ENCODE results near the gene PLOD2.

The PLOD2 gene

DNA sequence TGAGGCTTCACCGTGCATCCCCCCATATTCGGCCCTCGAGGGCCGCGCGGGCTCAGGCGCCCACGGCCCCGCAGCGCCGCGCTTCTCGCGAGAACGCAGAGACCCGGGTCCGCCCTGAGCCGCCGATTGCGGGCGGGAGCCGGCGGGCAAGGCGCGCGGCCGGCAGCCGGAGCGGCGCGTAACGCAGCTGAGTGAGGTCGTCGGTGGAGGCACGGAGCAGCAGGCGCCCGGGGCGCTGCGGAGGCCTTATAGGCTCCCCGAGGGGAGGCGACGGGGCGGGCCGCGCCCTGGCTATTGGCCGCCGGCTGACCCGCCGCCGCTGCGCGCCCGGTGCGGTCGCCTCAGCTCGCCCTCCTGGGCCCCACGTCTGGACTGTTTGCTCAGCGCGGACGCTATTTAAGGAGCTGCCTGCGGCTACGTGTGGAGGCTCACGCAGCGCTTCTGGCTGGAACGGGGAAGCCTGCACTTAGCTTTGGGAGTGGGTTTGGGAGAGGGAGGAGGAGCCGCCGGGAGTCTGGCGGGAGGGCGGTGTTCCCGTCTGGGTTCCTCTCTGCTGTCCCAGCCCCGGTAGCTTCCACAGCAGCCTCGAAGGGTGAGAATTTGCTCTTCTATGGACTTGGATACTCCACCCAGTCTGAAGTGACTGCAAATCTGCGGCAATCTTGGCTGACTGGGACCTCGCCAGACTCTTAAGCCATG is at the start of gene PLOD2:
Gene PLOD2, minus strand, starts transcription at position 221 of the 699 bp plus-strand sequence. Its CDS starts 195 bp downstream, at position 26.
- DNase-seq (ENCODE audit: extremely low read depth in 1 of 2, low read depth in 1 of 2) = no peak

DNA sequence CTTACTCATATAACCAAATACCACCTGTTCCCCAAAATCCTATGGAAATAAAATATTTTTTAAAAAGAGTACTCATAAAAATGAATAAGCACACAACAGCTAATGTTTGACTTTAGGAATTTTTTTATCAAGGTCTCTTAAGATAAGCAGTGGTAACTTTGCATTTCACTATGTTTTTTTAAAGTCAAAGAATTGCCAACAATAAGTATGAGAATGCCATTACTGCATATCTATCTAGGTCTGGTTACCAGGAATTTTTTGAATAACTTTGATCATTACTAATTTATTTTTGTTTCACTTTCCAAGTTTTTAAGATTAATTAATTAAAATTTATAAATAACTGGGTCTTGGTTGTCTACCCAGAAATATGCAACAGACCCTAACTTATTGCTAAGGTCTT is 48.4 kb upstream of the PLOD2 start:
- DNase-seq (ENCODE audit: extremely low read depth in 1 of 2, low read depth in 1 of 2) = no peak

DNA sequence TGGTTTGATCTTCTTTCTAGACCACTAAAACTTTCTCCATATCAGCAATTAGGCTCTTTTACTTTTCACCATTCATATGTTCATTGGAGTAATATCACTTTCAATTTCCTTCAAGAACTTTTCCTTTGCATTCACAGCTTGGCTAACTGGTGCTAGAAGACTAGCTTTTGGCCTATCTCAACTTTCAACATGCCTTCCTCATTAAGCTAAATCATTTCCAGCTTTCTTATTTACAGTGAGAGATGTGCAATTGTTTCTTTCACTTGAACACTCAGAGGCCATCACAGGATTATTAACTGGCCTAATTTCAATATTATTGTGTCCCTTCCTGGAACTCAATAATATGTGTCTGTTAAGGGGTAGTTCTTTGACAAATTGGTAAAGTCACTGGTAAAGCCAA is 42.8 kb upstream of the PLOD2 start:
- no peak for DNase-seq (ENCODE audit: extremely low read depth in 1 of 2, low read depth in 1 of 2)

DNA sequence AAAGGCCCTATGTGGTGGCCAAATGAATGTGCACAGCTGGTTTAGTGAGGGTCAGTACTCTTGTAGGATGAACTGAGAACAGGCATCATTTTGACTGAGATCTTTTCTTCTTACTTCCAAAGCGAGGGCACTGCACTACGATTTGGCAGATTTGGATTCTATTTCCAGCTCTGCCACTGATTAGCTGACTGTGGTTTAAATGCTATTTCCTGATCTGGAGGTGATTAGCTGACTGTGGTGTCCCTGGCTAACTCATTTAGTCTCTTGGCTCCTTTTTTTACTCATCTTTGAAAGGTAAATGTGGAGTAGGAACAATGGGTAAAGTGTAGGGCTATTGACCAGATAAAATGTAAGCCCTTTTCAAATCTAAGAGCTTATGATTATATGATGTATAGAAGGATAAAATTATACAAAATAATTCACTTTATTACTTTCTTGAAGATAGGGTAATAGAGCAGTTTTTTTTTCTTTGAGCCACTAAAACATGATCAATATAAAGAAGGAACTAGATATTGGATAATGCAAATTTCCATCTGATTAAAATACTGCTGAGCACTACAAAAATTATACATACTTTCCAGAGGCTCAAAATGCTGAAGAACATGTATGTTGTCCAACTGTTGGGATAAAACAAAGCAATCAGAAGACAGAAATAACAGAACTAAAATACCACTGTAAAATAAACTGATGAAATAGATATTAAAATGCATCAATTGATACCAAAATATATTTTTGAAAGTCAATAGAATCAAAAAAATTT is 39.7 kb upstream of the PLOD2 start:
- DNase-seq (ENCODE audit: extremely low read depth in 1 of 2, low read depth in 1 of 2) = no peak

DNA sequence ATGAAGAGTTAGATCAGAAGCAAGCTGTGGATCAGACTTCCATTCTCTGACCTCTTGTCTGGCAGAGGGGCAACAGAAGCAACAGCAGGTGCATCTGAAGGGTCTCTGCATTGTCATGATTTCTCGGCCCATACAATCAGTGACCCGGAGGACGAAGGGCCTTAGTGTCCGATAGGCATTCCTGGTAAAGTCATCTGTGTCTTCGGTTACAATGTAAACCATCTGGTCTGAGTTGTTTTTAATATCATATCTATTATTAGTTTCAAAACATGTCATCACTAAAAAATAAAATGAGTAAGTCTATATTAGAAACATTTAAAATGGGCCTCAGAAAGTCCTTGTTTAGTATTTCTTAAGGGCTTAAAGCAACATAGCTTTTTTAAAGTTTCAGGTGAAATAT is 38.8 kb upstream of the PLOD2 start:
- DNase-seq (ENCODE audit: extremely low read depth in 1 of 2, low read depth in 1 of 2) = no peak

DNA sequence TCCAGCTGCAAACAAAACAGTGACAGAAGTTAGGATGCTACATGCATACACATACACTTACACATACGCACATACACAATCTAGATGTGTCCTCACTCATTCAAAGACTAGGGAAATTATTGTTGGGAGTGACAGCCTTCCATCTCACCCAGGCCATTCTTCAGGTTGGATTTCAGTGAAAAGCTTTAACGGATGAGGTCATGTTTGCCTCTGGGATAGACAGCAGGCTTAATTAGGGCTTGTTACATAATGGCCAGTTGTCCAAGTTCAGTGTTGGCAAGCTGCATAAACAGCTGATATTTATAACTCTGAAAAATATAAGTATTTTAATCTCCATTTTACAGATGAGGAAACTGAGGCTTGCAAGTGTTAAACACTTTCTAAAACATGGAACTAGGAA is 35.8 kb upstream of the PLOD2 start:
- no peak for DNase-seq (ENCODE audit: extremely low read depth in 1 of 2, low read depth in 1 of 2)

DNA sequence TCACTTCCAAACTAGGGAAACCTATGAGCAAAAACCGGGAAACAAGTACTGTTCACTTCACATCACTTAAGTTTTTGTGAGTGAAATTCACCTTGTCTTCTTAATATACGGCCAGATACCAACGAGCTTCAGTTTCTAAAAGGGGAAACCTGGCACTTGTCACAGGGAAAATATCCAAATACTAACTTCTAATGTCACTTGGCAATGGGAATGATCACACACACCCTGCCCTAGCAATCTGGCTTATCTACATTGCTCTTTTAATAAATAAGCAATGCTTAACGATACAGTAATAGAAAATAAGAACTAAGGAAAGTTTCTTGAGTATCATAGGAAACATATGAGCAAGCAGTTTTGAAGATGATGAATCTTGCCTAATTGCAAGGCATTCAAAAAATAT is 34.6 kb upstream of the PLOD2 start:
- DNase-seq (ENCODE audit: extremely low read depth in 1 of 2, low read depth in 1 of 2) = no peak

DNA sequence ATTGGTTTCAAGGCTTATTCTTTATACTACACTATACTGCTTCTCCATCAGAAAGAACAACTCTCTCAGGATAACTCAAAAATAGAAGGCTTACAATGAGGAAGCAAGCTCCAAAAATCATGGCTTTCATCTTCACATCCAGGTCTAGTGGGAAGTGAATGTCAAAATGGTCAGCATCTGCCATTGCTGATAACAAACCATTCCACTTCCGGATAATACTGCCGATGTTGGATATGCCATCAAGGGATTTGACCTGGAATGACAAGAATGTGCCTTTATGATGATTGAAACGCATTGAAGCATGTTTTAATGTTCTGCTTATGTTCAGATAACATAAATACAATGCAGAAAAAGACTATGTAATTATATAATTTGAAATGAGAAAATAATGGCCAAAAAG is 34.0 kb upstream of the PLOD2 start:
- no peak for DNase-seq (ENCODE audit: extremely low read depth in 1 of 2, low read depth in 1 of 2)

DNA sequence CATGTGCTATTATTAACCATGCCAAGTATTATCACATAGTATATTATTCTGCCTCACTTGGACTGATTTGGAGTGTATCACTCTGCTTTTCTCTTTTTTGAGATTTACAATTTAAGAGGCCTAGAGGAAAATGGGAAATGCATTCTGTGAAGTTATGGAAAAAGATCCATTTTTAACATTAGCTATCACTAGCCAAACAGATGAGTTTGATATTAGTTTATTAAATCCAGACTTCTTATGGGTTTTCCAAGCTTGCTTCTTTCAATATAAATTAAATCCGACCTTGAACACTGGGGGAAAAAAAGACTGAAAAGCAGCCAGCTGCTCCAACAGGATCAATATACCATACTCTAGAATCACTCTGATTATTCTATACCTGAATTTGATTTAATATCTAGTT is 30.1 kb upstream of the PLOD2 start:
- no peak for DNase-seq (ENCODE audit: extremely low read depth in 1 of 2, low read depth in 1 of 2)

DNA sequence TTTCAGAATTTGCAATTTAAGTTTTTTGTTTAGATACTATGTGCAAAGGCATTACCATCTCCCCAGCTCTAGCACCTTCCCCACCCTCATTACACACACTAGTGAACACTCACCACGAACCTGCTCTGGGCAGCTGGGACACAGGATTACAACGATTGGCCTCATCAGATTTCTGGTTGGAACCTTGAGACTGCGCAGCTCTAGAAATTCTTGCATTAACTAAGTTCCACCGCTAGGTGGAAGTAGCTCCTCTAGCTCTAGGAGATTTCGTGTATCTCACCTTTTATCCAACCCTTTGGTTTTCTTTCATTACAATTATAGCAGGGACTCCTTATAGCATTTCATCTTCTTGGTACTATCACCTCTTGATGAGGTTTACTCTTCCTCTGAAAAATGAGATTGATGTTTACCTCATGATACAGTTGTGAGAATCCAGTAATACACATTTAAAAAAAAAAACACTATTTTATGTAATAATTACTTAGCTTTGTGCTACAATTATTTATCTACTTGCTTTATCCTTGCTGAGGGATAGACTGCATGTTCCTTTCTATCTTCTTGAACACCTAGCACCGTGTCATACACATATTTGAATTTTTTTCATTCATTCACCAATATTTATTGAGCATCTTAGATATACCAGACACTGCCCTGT is 28.7 kb upstream of the PLOD2 start:
- DNase-seq (ENCODE audit: extremely low read depth in 1 of 2, low read depth in 1 of 2) = no peak

DNA sequence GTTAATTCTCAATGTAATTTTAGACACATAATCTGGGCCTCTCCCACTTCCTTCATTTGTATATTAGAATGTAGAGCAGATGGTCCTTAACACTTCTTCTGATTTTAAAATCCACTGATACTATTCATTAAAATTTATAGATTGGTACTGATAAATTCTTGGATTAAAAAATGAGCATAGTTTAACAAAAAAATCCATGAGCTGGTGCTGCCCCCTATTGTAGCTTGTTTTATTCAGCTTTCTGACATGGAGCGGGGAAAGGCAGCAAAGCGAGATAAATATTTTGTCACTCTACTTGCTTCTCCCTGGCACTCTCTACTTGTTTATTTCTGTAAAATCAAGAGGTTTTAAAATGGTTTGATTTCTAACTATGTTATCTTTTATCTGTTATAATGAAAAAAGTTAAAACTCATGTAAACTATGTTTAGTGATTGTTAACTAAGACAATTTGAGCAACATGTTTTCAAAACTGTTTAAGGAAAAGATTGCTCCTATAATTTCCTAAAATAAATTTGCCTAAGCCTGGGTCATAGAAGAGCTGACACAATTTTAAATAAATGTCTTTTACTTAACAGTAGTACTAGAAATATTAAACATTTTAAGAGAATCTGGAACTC is 26.5 kb upstream of the PLOD2 start:
- no peak for DNase-seq (ENCODE audit: extremely low read depth in 1 of 2, low read depth in 1 of 2)

DNA sequence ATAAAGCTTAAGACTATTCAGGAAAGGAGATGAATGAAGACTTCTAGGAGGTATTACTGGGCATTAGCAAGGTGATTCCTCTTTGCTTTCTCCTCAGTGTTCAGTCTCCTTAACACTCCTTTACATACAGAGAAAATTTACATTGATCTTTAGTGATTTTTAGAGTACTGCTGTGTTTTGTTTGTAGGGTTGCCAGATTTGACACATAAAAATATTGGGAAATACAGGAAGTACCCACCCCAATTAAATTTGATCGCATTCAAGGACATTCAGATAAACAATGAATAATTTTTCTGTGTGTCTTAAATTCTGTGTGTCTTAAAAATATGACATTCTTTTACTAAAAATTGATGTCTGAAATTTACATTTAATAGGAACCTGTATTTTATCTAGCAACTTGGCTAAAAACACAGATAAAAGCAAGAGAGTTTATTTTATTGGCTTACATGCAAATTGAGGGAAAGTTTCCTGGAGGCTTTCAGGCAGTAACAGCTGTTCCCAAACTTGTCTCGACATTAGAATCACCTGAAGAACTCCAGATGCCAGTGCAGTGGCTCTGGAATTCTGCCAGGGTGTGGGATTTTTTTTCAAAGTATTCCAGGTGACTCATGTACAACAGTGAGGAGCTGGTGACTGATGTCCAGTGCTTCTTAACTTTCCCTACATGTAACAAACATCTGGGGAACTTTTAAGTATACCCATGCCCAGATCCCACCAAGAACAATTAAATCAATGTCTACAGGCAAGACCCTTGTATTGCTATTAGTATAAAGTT is 23.4 kb upstream of the PLOD2 start:
- no peak for DNase-seq (ENCODE audit: extremely low read depth in 1 of 2, low read depth in 1 of 2)

DNA sequence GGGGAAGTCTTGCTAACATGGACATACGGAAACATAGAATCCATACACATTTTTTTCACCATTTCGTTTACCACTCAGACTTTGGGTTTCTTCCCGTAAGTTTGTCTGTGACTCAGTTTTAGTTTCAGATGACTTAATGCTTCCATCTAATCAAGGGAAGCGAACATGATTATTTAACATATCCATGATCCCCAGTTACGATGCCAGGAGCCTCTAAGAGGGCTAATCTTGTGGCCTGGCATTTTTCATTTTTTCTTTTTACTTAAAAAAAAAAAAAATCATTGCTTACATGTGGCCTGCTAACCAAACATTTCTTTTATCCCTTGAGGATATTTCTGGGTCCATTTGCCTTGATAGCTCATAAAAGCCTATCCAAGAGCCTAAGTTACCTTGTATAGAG is 20.2 kb upstream of the PLOD2 start:
- no peak for DNase-seq (ENCODE audit: extremely low read depth in 1 of 2, low read depth in 1 of 2)

DNA sequence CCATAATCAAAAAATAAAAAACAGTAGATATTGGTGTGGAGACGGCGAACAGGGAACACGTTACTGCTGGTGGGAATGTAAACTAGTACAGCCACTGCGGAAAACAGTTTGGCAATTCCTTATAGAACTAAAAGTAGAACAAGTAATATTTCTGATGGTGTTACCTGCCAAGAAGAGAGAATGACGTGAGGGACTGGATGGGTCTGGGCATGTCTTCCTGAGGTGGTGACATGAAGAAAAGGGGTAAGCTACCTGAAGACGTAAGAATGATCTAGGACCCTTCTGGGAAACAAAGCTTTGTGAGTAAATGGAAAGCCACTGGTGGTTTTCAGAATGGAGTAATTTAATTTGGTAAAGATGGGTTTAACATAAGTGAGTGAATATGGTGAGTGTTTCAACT is 19.4 kb upstream of the PLOD2 start:
- no peak for DNase-seq (ENCODE audit: extremely low read depth in 1 of 2, low read depth in 1 of 2)

DNA sequence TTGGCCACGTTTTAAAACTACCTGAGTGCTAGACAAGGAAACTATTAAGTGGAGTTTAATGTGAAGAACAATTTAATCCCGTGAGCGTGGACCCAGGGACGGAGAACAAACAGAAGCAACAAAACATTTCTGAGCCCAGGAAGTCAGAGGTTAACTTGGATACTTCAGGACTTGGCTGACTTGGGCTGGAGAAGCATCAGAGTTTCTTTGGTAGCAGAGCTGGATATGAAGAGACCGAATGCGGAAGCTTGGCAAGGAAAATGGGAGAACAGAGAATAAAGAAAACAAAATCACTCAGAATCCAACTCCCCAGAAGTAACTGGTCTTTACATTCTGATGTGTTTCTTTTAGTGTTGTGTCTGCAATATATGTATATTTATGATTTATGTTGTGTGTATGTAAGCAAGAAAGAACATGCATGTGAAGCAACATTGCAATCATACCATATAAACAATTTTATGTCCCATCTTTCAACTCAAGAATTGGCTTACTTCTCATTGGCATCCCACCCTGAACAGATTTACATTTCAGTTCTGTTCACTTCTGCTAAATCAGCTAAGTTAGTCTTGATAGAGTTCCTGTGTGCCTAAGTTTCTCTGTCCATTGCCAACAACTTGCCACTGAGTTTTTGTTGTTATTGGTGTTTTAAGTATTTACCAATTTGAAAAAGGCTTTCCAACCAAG is 17.2 kb upstream of the PLOD2 start:
- DNase-seq (ENCODE audit: extremely low read depth in 1 of 2, low read depth in 1 of 2) = no peak

DNA sequence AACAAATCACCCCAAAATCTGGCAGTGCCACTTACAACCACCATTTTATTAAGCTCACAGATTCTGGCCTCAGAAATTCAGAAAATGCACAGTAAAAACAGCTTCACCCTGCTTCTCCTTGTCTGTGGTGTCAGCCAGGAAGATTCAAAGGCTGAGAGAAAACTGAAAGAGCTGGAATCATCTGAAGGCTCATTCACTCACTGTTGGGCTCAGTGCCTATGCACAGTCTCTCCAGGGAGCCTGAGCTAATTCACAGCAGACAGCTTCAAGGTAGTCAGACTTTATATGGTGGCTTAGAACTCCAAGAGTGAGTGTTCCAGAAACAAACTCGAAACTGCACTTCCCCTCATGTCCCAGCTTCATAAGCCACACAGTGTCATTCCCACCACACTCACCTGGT is 16.5 kb upstream of the PLOD2 start:
- DNase-seq (ENCODE audit: extremely low read depth in 1 of 2, low read depth in 1 of 2) = no peak

DNA sequence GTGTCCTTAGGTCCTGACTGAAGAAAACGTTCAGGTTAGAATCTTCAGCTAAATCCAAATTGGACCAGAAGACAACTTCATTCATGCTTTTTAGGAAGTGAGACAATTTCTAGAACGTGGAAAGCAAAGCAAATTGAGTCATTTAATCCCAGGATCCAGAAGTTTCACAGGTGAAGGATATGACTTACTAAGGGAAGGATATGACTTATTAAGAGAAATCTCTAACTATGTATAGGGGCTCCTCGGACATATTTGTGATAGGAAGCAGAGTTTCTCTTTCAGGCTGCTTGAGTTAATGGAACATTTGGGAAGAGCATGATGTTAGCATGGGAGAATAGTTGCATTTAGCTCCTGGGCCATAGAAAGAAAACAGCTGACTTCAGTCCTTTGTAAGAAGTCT is 16.1 kb upstream of the PLOD2 start:
- DNase-seq (ENCODE audit: extremely low read depth in 1 of 2, low read depth in 1 of 2) = no peak

DNA sequence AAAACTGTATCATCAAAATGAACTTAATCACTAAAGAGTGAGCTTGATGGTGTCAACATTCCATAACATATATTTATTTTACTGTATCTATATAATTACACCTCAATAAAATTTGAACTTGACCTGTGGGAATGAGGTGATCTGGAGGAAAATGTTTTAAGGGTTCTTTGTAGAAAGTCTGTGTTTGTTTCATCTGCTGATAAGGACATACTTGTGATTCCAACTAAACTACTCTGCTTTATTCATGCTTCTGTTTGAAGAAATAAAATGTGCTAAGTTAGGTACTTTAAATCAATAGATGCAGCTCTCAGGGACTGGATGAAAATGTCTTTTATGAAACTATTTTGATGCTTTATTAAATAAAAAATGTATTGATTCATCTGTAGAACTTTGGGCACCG is 11.6 kb upstream of the PLOD2 start:
- DNase-seq (ENCODE audit: extremely low read depth in 1 of 2, low read depth in 1 of 2) = no peak

DNA sequence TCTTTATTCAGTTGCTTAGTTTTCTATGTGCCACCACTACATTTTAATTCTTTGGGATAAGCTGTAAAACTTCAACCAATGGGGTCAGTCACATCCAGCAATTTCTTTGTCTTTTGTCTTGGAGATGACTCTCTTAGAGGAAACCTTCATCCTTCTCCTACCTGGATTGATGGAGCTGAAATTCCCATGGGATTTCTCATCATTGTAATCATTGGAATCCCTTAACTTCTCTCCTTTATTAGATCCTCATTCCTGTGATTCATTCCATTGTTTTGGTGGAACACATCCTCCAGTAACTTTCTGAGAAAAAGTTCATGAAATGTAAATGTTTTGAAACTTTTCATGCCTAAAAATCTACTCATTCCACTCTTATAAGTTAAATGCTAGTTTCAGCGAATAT is 9.6 kb upstream of the PLOD2 start:
- DNase-seq (ENCODE audit: extremely low read depth in 1 of 2, low read depth in 1 of 2) = no peak

DNA sequence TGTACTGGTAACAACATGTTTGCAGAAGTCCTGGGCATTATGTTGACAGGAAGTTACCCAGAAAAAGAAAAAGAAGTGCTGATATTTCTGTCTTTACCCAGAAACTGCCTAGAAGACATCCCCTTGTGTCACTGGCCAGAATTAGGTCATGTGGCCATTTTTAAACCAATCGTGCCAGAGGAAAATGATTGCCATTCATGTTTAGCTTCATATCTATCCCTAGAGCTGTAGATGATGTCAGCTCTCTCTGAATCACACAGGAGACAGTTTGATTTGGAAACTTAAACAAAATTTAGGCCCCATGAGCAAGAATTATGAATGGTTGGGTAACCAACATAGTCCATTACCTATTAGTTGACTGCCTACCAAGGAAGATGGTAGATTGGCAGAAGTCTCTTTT is 8.9 kb upstream of the PLOD2 start:
- no peak for DNase-seq (ENCODE audit: extremely low read depth in 1 of 2, low read depth in 1 of 2)
